ENCODE data around the gene BCLAF3.

DNA sequence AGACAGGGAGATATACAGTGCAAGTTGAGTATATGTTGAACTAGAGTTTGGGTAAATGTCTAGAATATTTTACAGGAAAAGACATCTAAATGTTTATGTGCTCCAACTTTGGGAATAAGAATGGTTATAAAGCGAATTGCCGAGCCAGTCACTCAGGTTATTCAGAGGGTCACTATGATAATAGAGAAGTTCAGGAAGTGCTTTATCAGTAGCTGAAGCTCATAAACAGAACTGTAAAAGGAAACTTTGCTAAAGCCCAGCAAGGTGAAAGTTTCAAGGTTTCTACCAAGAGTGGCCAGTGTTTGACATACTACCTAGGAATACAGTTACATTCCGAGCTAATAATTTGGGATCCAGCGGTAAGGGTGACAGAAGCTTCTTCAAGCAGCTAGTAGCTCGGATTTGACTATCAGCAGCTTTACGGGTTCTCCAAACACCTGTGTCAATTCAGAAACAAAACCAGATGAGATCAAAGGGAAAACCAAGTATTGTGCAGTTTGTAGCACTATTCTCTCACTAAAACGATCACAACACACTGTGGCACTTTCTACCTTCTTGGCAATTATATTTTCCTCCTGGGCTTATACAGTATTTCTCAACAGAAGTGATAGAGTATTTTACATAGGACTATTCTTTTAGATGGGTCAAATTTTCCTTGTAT lies 17.2 kb upstream of the BCLAF3 start:
- no peak for TF ChIP-seq POLR2A (IDR thresholded peaks at IDR 0.05)
- TF ChIP-seq, protein P1, sequence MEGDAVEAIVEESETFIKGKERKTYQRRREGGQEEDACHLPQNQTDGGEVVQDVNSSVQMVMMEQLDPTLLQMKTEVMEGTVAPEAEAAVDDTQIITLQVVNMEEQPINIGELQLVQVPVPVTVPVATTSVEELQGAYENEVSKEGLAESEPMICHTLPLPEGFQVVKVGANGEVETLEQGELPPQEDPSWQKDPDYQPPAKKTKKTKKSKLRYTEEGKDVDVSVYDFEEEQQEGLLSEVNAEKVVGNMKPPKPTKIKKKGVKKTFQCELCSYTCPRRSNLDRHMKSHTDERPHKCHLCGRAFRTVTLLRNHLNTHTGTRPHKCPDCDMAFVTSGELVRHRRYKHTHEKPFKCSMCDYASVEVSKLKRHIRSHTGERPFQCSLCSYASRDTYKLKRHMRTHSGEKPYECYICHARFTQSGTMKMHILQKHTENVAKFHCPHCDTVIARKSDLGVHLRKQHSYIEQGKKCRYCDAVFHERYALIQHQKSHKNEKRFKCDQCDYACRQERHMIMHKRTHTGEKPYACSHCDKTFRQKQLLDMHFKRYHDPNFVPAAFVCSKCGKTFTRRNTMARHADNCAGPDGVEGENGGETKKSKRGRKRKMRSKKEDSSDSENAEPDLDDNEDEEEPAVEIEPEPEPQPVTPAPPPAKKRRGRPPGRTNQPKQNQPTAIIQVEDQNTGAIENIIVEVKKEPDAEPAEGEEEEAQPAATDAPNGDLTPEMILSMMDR (IDR thresholded peaks at IDR 0.05), result no peak
